ENCODE measurements around the gene POLA1. TPM values are rescaled to one million over a fixed set of nuclear protein-coding genes. Genes with fewer than 3 reads are reported as not detected.

POLA1 gene
- total RNA-seq, 1 donor from 2014 or later: 12.3 TPM

DNA sequence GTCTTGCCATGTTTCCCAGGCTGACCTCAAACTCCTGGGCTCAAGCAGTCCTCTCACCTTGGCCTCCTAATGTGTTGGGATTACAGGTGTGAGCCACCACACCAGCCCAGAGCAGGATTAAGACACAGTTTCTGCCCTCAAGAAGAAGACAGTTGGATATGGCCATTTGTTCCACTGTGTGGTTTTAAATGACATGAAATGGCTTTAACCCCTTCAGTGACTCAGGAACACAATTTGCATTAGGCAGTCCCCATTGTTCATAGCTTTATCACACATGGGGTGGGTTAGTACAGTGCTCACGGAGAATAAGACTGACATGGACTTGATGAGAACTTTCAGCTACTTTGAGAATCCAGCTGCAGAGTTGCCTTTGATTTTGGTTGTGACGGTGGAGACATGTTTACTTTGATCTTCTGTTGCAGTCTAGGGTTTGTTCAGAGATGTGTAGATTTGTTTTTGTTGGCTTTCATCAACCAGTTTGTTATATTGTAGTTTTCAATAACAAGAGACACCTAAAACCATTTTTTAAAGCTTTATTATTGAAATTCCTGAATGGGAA, 261.7 kb downstream of the POLA1 start:
- no peaks in the 10 kb centered on the region for H3K9me3 ChIP-seq
- no peak overlapping the region for H3K4me3 ChIP-seq
- H3K4me1 ChIP-seq: no peaks in the 10 kb centered on the region
- intact Hi-C loops (cut with DNase I): no loop called here
- H3K36me3 ChIP-seq: no peaks in the 10 kb centered on the region
- H3K27ac ChIP-seq: no peak overlapping the region
- H3K27me3 ChIP-seq (ENCODE audit: low read depth): no peaks in the 10 kb centered on the region
- no peak for TF ChIP-seq CTCF (IDR thresholded peaks at IDR 0.05)
- ATAC-seq: no peak
- DNase-seq: no peak

GRCh38 chrX:24956828-24957227, 263.1 kb downstream of the POLA1 start:
- intact Hi-C loops (cut with DNase I): no loop called here
- no peaks in the 10 kb centered on the region for H3K27me3 ChIP-seq (ENCODE audit: low read depth)
- no peak for DNase-seq
- no peak for TF ChIP-seq CTCF (IDR thresholded peaks at IDR 0.05)
- ATAC-seq: no peak
- H3K9me3 ChIP-seq: no peaks in the 10 kb centered on the region
- H3K4me3 ChIP-seq: no peak overlapping the region
- no peaks in the 10 kb centered on the region for H3K36me3 ChIP-seq
- H3K27ac ChIP-seq: no peak overlapping the region
- H3K4me1 ChIP-seq: no peaks in the 10 kb centered on the region

GRCh38 chrX:24961809-24962208, 268.1 kb downstream of the POLA1 start:
- H3K4me3 ChIP-seq: no peak overlapping the region
- no peak for TF ChIP-seq CTCF (IDR thresholded peaks at IDR 0.05)
- no peak for ATAC-seq
- no peaks in the 10 kb centered on the region for H3K9me3 ChIP-seq
- no peaks in the 10 kb centered on the region for H3K4me1 ChIP-seq
- intact Hi-C loops (cut with DNase I): no loop called here
- H3K36me3 ChIP-seq: no peaks in the 10 kb centered on the region
- H3K27ac ChIP-seq: no peak overlapping the region
- no peak for DNase-seq
- no peaks in the 10 kb centered on the region for H3K27me3 ChIP-seq (ENCODE audit: low read depth)

DNA sequence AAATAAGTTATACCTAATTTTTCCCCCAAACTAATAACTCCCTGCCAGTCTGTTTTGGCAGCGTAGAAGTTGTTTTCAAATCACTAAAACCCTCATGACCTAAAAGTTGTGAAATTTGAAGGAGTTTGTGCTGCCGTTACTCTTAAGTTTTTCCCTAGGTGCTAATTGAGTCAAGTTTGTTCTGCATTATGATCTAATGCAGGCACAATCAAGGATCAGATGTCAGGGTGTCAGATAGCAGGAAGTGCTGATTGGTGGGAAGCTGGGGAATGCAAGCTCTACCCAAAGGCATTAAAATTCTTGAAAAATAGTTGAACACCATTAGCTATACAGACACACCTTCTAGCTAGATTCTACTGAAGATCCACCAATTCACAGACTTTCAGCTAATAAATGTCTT, 270.1 kb downstream of the POLA1 start:
- H3K4me3 ChIP-seq: no peak overlapping the region
- no peak for DNase-seq
- H3K27me3 ChIP-seq (ENCODE audit: low read depth): no peaks in the 10 kb centered on the region
- intact Hi-C loops (cut with DNase I): no loop called here
- no peaks in the 10 kb centered on the region for H3K4me1 ChIP-seq
- H3K9me3 ChIP-seq: no peaks in the 10 kb centered on the region
- no peak overlapping the region for H3K27ac ChIP-seq
- no peak for TF ChIP-seq CTCF (IDR thresholded peaks at IDR 0.05)
- no peak for ATAC-seq
- no peaks in the 10 kb centered on the region for H3K36me3 ChIP-seq

GRCh38 chrX:24965372-24965771, 271.7 kb downstream of the POLA1 start:
- no peaks in the 10 kb centered on the region for H3K27me3 ChIP-seq (ENCODE audit: low read depth)
- H3K4me1 ChIP-seq: no peaks in the 10 kb centered on the region
- no peak for TF ChIP-seq CTCF (IDR thresholded peaks at IDR 0.05)
- DNase-seq: no peak
- intact Hi-C loops (cut with DNase I): no loop called here
- no peak overlapping the region for H3K4me3 ChIP-seq
- no peaks in the 10 kb centered on the region for H3K36me3 ChIP-seq
- H3K27ac ChIP-seq: no peak overlapping the region
- no peaks in the 10 kb centered on the region for H3K9me3 ChIP-seq
- ATAC-seq: no peak

DNA sequence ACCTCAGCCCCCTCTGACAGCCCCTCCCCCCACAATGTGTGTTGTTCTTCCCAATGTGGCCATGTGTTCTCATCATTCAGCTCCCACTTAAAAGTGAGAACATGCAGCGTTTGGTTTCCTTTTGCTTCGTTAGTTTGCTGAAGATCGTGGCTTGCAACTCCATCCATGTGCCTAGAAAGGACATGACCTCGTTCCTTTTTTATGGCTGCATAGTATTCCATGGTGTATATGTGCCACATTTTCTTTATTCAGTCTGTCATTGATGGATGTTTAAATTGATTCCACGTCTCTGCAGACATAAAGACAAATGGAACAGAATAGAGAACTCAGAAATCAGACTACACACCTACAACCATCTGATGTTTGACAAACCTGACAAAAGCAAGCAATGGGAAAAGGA, 276.1 kb downstream of the POLA1 start:
- Histone ChIP-seq H3K27ac (no peak overlapping the region), H3K4me1 (no peaks in the 10 kb centered on the region), H3K36me3 (no peaks in the 10 kb centered on the region), H3K4me3 (no peak overlapping the region), H3K9me3 (no peaks in the 10 kb centered on the region), H3K27me3 (ENCODE audit: low read depth) (no peaks in the 10 kb centered on the region)
- intact Hi-C loops (cut with DNase I): no loop called here
- TF ChIP-seq CTCF (IDR thresholded peaks at IDR 0.05): no peak
- DNase-seq (no peak), ATAC-seq (no peak)
